RKO (cell line): ENCODE measurements around the gene RNGTT.
"Not testable (repeated sequence)": the region's sequence is repeated elsewhere in the genome, so short reads cannot be mapped to it uniquely, and the experiment has no call there.

Experiments
- DNase-seq: peaks from one replicate; pipeline ENCODE4 v3.0.0-alpha.2; 2016; ENCODE audit warnings: low spot score

Gene RNGTT

DNA sequence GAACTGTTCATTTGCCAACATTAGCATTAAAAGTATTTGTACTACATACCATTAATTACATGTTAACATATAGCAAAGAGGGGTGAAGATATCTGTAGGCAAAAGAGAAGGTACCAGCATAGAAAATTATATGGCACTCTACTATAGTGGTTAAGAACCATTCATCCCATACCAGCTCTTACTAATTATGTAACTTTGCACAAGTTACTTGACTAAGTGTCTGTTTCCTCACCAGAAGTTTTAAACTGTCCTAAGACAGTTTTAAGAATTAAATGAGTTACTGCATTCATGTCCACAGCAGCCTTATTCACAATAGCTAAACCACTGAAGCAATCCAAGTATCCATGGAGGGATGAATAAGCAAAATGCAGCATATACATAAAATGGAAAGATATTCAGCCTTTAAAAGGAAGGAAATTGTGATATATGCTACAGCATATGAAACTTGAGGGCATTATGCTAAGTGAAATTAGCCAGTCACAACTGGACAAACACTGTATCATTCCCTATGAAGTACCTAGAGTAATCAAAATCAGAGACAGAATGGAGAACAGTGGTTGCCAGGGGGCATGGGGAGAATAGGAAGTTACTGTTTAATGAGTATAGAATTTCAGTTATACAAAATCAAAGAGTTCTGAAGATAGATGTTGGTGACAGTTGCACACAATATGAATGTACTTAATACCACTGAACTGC is 98.9 kb downstream of the RNGTT start:
- DNase-seq, result no peak

GRCh38 chr6:88860310-88860709 is 103.1 kb downstream of the RNGTT start:
- no peak for DNase-seq

DNA sequence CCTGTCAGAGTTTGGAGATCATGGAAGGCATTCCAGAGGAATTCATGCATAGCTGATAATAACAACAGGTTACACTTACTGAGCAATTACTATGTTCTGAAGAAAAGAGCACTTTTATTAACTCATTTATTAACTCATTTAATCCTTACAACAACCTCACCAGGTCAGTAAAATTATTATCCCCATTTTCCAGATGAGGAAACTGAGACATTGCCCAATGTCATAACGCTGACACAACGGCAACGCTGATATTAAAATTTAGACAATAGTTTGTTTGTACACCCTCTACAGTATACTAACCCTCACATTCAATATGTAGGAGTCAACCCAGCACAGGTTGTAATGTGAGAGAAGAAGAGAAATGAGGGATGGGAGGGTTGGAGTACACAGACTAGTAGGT is 105.0 kb downstream of the RNGTT start:
- no peak for DNase-seq

DNA sequence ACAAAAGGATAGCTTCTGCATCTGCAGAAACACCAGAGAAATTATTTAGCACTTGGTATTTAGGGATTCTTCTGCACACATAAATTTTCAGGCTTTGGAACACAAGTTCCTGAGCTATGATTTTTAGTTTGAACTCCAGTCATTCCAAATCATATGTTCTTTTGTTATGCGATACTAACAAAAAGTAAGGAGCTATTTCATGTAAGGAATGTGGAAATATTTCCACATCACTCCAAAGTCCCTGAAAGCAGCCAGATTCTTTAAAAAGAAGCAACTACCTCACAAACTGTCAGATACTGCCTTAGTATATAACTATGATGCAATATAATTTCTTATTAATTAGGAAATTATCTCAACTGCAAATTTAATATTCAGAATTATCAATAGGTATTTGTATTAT is 106.9 kb downstream of the RNGTT start:
- DNase-seq, result no peak

DNA sequence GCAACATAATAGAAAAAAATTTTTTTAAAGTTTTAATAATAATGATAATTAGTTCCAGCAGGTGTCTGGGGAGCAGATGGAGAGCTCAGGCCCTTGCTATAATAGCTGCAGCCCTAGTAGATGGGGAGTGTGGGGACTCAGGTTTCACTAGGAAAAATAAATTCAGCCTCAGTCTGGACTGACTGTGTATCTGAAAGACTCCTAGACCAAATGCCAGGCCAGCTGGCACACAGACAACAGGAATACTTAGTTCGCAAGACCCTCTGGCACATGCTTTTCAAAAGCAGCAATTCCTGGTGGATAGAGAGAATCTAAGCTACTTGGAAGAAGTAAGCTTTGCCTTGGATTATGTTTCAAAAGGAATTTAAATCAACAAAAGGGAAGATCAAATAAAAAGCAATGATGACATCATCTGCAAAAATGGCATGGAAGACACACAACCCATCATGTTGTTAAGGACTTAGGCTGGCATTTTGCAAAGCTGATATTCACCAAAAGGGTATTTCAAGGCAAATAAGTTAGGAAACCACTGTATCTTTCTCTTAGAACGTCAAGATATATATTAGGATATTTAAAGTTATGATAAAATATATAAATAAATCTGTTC is 107.8 kb downstream of the RNGTT start:
- DNase-seq, result no peak

- no peak for DNase-seq
These were observed 110.6 kb downstream of the RNGTT start for GRCh38 chr6:88852775-88853174.

DNA sequence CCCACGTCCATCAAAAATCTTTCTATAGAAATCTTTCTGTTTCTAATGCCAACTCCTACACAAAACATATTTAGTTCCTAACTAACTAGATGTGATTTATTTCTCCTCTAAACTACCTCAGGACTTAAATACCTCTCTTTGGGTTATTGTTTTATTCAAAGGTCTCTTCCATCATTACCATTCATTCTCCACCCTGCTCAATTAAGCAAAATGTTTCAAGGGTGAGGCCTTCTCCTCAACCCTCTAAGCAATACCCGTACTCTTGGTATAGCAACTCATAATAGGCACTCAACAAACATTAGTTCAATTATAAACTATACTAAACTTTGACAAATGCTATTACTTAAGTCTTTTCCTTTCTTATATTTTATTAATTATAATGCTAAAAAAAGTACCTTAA is 111.4 kb downstream of the RNGTT start:
- no peak for DNase-seq

GRCh38 chr6:88848870-88849269 is 114.5 kb downstream of the RNGTT start:
- no peak for DNase-seq

- DNase-seq, result no peak
These were observed 120.4 kb downstream of the RNGTT start for GRCh38 chr6:88843040-88843439.

DNA sequence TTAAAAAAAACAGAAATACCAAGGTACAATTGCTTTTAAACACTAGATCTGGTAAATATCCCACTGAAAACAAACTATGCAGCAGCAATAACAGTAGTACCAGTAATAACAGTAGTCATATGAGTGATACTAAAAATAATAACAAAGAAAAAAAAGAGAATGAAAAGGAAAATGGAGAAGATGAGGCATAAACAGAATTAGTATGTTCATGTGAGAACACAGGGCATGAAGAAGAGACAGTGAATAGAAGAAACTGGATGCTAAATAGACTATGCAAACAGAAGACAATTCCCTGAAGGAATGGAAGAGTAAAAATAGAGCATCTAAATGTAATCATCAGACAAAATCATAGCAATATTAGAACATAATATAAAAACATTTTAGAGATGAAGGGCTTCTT is 121.1 kb downstream of the RNGTT start:
- no peak for DNase-seq

- no peak for DNase-seq
These were observed 122.5 kb downstream of the RNGTT start for GRCh38 chr6:88840796-88841539.

DNA sequence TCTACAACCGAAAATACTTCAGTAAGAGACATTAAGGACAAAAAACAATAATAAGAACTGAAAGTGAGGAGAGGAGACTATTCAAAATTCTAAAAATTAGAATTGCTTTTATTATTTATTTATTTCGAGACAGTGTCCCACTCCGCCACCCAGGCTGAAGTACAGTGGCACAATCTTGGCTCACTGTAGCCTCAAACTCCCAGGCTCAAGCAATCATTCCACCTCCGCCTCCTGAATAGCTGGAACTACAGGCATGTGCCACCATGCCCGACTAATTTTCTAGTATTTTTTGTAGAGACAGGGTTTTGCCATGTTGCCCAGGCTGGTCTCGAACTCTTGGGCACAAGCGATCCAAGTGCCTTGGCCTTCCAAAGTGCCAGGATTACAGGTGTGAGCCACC is 123.1 kb downstream of the RNGTT start:
- no peak for DNase-seq

DNA sequence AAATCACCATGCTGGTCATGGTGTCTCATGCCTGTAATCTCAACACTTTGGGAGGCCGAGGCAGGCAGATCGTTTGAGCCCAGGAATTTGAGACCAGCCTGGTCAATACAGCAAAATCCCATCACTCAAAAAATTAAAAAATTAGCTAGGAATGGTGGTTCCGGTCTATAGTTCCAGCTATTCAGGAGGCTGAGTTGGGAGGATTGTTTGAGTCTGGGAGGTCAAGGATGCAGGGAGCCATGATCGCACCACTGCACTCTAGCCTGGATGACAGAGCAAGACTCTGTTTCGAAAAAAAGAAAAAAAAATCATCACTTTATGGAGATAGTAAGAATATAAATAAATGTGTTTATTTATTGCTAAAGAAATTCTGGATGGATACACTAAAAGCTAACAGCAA is 124.1 kb downstream of the RNGTT start:
- DNase-seq, result no peak

- no peak for DNase-seq
These were observed 128.2 kb downstream of the RNGTT start for GRCh38 chr6:88835210-88835609.

GRCh38 chr6:88833071-88833470 is 130.3 kb downstream of the RNGTT start:
- not testable (repeated sequence) for DNase-seq

DNA sequence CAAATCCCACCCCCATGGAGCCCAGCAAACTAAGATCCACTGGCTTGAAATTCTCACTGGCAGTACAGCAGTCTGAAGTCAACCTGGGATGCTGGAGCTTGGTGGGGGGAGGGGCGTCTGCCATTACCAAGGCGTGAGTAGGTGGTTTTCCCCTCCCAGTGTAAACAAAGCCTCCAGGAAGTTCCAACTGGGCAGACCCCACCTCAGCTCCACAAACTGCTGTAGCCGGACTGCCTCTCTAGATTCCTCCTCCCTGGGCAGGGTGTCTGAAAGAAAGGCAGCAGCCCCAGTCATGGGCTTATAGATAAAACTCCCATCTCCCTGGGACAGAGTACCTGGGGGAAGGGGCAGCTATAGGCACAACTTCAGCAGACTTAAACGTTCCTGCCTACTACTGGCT is 135.8 kb downstream of the RNGTT start:
- not testable (repeated sequence) for DNase-seq

GRCh38 chr6:88825856-88826255 is 137.6 kb downstream of the RNGTT start:
- DNase-seq, result no peak

- DNase-seq, result peak; percentile 3
These were observed 139.4 kb downstream of the RNGTT start for GRCh38 chr6:88823998-88824397.

DNA sequence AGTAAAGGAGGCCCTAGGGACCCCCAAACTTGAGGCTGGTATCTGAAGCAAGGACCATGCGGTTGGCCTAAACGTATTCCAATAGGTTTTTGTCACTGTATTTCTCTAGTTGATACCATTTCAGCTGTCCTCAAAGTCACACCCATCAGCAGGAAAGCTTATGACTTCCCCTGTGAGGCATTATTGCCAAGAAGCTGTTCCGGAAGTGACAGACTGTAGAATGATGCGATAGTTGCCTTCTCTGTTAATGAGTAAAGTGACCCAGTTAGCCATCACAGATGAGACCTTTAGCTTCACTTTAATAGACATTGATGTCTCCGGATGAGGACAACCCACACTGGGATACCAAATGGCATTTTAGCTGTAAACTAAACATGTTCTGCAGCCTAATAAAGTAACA is 147.9 kb downstream of the RNGTT start:
- no peak for DNase-seq

- DNase-seq, result no peak
These were observed 148.5 kb downstream of the RNGTT start for GRCh38 chr6:88814909-88815308.

DNA sequence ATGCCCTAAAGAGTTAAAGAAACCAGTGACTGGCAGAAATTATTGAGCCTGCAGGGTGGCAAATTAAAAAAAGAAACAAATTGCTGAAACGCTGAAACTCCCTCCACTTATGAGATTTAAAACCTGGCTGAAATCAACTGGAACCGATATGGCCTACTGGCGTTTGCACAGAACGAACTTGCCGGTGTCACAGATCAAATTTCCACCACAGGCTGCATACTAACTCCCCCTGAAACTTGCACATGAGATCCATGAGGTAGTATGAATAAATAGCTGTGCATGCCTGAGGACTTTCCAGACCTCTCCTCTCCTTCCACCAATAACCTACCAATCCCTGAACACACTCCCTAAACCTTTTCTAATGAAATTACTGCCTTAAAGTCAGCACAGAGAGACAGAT is 150.4 kb downstream of the RNGTT start:
- no peak for DNase-seq

- no peak for DNase-seq
These were observed 152.7 kb downstream of the RNGTT start for GRCh38 chr6:88810701-88811100.

DNA sequence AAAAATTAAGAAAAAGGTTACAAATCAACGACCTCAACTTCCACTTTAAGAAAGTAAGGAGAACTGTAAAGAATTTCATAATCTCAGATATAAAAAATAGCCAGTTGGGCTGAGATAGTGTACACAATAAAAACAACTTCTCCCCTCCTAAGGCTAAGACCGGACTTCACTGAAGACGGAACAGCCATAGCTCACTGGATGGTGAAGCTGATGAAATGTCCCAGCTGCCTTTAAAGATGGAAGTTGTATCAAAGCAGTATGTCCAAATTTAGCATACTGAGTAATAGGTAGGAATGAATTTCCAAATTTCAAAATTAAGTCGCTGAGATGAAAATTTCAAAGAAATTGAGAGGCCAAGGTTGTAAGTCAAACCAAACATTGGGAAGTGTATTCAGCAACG is 153.3 kb downstream of the RNGTT start:
- DNase-seq, result no peak
